Common myeloid progenitor, CD34-positive (primary cell): ENCODE results near the gene LPP.
A peak's percentile ranks its signal among the peaks of the same experiment; 100 is the strongest.

Source experiments
- CTCF ChIA-PET: fragments of 350-600 bp; sonication (Branson Sonifier 250); formaldehyde crosslinking; loops from one replicate; lab custom pipeline; 2021; ENCODE audit warnings: antibody characterized with exemption; lab: Charles Lee
- POLR2A ChIA-PET: fragments of 350-600 bp; sonication (Branson Sonifier 250); formaldehyde crosslinking; loops from one replicate; lab custom pipeline; 2021; ENCODE audit warnings: antibody characterized with exemption; lab: Charles Lee
- DNase-seq, 3 donors: peaks; one replicate each; pipeline versions ENCODE4 v3.0.0 to v3.0.0-alpha.2; 2013
- H3K27ac ChIP-seq, 2 experiments: 1 replicate in 1 of 2; 2 replicates in 1 of 2; pipeline ENCODE4 v1.7.0; 2013; ENCODE audit warnings: inconsistent platforms in 2 of 2, low read length in 2 of 2, mild to moderate bottlenecking in 2 of 2, low read depth in 1 of 2, moderate library complexity in 1 of 2; ENCODE audit not compliant: severe bottlenecking in 2 of 2, insufficient read depth in 1 of 2, poor library complexity in 1 of 2
- H3K27me3 ChIP-seq, 5 experiments: replicated peaks in 2 of 5; 1 replicate in 3 of 5; 2 replicates in 2 of 5; pipeline versions ENCODE4 v1.6.1 to v1.7.0; 2013; ENCODE audit warnings: low read length in 4 of 5, mild to moderate bottlenecking in 2 of 5, moderate library complexity in 2 of 5, inconsistent platforms in 1 of 5; ENCODE audit not compliant: insufficient read depth in 5 of 5, control insufficient read depth in 4 of 5
- H3K36me3 ChIP-seq, 4 experiments: 1 replicate in 2 of 4; 2 replicates in 2 of 4; pipeline versions ENCODE4 v1.6.1 to v1.7.0; 2013; ENCODE audit warnings: low read length in 3 of 4, control low read depth in 1 of 4, mild to moderate bottlenecking in 1 of 4; ENCODE audit not compliant: control insufficient read depth in 4 of 4, insufficient read depth in 4 of 4
- H3K4me1 ChIP-seq, 4 experiments: 1 replicate in 3 of 4; 2 replicates in 1 of 4; pipeline versions ENCODE4 v1.6.1 to v1.7.1; 2013; ENCODE audit warnings: low read length in 3 of 4, mild to moderate bottlenecking in 3 of 4, control low read depth in 1 of 4, inconsistent platforms in 1 of 4, moderate library complexity in 1 of 4; ENCODE audit not compliant: control insufficient read depth in 4 of 4, insufficient read depth in 4 of 4; ENCODE audit errors: control extremely low read depth in 1 of 4
- H3K4me3 ChIP-seq, 7 experiments: 1 replicate in 4 of 7; 2 replicates in 3 of 7; pipeline versions ENCODE4 v1.5.1 to v1.7.0; 2013; ENCODE audit warnings: mild to moderate bottlenecking in 7 of 7, low read length in 6 of 7, moderate library complexity in 6 of 7, inconsistent platforms in 2 of 7, low read depth in 2 of 7, control low read depth in 1 of 7; ENCODE audit not compliant: insufficient read depth in 4 of 7, control insufficient read depth in 1 of 7; ENCODE audit errors: extremely low read depth in 1 of 7
- H3K9me3 ChIP-seq, 5 experiments: 1 replicate in 4 of 5; 2 replicates in 1 of 5; pipeline versions ENCODE4 v1.6.1 to v1.7.1; 2013; ENCODE audit warnings: low read length in 4 of 5, mild to moderate bottlenecking in 2 of 5, inconsistent platforms in 1 of 5, low read depth in 1 of 5, moderate library complexity in 1 of 5; ENCODE audit not compliant: control insufficient read depth in 4 of 5, insufficient read depth in 2 of 5; ENCODE audit errors: control extremely low read depth in 1 of 5
- WGBS: methylation state at CpG from one replicate; pipeline ENCODE4 v1.1.5; 2013; ENCODE audit not compliant: insufficient coverage; 5-methylcytosine and 5-hydroxymethylcytosine counted together

Gene LPP

DNA sequence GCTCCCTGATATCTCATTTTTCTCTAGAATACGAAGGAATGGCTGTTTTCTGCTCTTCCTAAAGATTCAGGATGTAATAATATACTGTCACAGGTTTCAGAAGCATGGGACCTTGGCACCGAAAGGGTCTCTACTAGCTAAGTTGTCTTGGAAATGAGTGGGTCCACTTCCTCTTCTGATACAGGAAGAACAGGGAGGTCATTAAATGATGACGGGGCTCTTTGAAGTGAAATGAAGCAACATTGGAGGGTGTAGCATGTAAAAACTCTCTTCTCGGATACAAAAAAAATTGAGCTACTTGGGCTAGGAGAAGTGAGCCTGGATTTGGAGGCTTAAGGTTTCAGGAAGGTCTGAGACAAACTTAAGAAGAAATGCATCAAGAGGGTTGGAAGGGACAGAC, 668.0 kb downstream of the LPP start:
- 81% methylated on average over 4 of the region's 4 CpGs for WGBS
- Histone ChIP-seq H3K4me3 (no peak overlapping the region), H3K27me3 (no peaks in the 10 kb centered on the region), H3K36me3 (no peaks in the 10 kb centered on the region), H3K27ac (no peak overlapping the region), H3K9me3 (no peaks in the 10 kb centered on the region), H3K4me1 (peaks cover 0 to 11% (median 2%) of the 10 kb centered on the region in 4 experiments)
- ChIA-PET CTCF (no interaction called here), POLR2A (no interaction called here)
- DNase-seq = peak; percentile 4 to 62 (median 56)

DNA sequence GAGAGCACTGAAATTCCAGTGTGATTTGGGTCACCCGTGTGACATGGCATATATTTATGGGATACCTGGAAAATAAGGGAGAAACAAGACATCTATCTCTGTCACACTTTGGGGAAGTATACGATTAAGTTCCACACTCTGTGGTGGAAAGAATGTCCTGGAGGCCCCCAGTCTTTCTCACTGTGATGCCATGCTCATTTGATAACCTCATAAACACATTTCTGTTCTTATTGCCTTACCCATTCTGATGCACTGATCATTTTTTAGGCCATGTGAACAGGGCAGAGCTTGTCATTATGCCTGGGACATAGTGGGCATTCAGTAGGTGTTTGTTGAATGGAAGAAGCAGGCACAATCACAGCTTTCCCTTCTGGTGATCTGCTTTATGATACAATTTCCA, 668.5 kb downstream of the LPP start:
- CTCF ChIA-PET = no interaction called here
- POLR2A ChIA-PET = no interaction called here
- no peak for DNase-seq
- WGBS = 82% methylated on average over 2 of the region's 2 CpGs
- peaks cover 0 to 11% (median 2%) of the 10 kb centered on the region in 4 experiments for H3K4me1 ChIP-seq
- H3K27ac ChIP-seq = no peak overlapping the region
- no peak overlapping the region for H3K4me3 ChIP-seq
- H3K9me3 ChIP-seq = no peaks in the 10 kb centered on the region
- H3K36me3 ChIP-seq = no peaks in the 10 kb centered on the region
- no peaks in the 10 kb centered on the region for H3K27me3 ChIP-seq

DNA sequence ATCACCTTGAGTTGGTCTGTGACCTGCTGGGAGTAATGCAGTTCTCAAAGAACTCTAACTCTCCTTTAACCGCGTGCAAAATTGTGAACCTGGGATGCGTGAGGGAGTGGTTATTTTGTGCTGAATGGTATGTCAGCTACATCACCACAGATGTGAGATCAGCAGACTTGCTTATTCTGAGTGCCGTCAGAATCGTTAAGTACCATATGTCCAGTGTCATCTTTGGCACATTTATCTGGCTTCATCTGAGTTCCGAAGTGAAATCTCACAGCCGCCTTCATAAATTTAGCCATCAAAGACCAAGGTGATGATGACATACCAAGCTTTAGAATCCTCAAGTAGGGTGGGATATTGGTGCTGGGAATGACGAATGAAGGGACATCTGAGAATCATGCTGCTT, 670.6 kb downstream of the LPP start:
- Histone ChIP-seq H3K27me3 (no peaks in the 10 kb centered on the region), H3K4me3 (no peak overlapping the region), H3K4me1 (peaks cover 0 to 11% (median 2%) of the 10 kb centered on the region in 4 experiments), H3K9me3 (no peaks in the 10 kb centered on the region), H3K36me3 (no peaks in the 10 kb centered on the region), H3K27ac (no peak overlapping the region)
- 100% methylated on average over 2 of the region's 8 CpGs for WGBS
- DNase-seq = no peak
- CTCF ChIA-PET = interaction anchor here (1.2 kb wide), 1 partner anchor 127 kb away, joined by 4 read pairs; no protein-coding TSS in a partner anchor
- POLR2A ChIA-PET = no interaction called here

DNA sequence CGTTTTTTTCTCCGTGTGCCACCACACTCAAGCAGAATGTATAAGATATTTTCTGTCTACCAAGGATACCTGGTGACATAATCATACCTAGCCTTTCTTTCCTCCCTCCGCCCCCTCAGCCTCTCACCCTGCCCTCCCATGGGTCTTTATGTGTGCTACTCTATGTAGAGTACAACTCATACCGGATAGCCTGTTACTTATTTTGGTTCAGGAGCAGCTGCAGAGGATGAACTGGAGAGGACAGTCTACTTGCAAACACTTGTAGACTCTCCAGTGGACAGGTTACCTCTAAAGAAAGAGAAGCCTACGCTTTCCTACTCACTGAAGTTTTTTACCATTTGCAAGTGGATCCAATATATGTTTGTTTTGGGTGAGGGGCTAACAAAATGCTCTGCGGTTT, 671.9 kb downstream of the LPP start:
- WGBS = 100% methylated on average over 4 of the region's 6 CpGs
- ChIA-PET POLR2A (no interaction called here), CTCF (no interaction called here)
- H3K4me1 ChIP-seq = peaks cover 0 to 8% (median 0%) of the 10 kb centered on the region in 4 experiments
- H3K36me3 ChIP-seq = no peaks in the 10 kb centered on the region
- no peak overlapping the region for H3K4me3 ChIP-seq
- H3K27ac ChIP-seq = no peak overlapping the region
- H3K9me3 ChIP-seq = no peaks in the 10 kb centered on the region
- no peak for DNase-seq
- H3K27me3 ChIP-seq = no peaks in the 10 kb centered on the region

DNA sequence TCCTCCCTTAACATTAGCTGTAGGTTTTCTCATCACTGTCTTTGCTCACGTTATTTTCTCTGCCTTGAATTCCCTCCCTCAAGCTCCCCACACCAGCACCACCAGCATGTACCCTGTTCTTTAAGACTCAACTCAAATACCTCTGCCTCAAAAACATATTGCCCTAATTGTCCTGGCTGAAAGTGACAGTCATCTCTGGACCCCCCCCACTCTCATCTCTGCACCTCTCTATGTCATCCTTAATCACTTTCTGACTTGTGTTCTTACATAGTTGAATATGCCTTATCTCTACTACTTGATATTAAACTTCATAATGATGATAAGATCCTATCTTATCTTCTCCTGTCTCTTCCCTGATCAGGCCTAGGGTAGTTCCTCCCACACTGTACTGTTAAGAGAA, 672.6 kb downstream of the LPP start:
- ChIA-PET CTCF (no interaction called here), POLR2A (no interaction called here)
- Histone ChIP-seq H3K4me3 (no peak overlapping the region), H3K36me3 (no peaks in the 10 kb centered on the region), H3K4me1 (peaks cover 0 to 8% (median 0%) of the 10 kb centered on the region in 4 experiments), H3K27me3 (no peaks in the 10 kb centered on the region), H3K9me3 (no peaks in the 10 kb centered on the region), H3K27ac (no peak overlapping the region)
- no peak for DNase-seq
- 100% methylated on average over 1 of the region's 1 CpG for WGBS

DNA sequence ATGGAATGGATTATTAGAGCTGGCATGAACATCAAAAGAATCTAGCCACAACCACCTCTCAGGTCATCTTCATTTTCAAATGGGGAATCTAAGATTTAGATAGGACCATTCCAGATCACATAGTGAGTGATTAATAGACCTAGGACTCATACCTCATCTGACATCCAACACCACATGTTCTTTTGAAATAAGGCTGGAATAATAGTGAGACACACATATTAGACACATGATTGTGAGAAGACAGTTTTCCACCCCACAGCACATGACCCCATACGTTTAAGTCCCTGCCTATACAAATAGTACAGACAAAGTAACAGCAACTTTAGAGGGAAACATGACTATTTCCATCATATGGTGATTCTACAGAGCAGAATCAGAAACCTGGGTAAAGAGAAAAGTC, 673.1 kb downstream of the LPP start:
- H3K36me3 ChIP-seq = no peaks in the 10 kb centered on the region
- CTCF ChIA-PET = no interaction called here
- H3K4me1 ChIP-seq = peaks cover 0 to 5% (median 0%) of the 10 kb centered on the region in 4 experiments
- no peaks in the 10 kb centered on the region for H3K27me3 ChIP-seq
- no CpG with 5 or more reads among the region's 1 CpG for WGBS
- no peaks in the 10 kb centered on the region for H3K9me3 ChIP-seq
- H3K27ac ChIP-seq = no peak overlapping the region
- no peak overlapping the region for H3K4me3 ChIP-seq
- no peak for DNase-seq
- POLR2A ChIA-PET = no interaction called here

DNA sequence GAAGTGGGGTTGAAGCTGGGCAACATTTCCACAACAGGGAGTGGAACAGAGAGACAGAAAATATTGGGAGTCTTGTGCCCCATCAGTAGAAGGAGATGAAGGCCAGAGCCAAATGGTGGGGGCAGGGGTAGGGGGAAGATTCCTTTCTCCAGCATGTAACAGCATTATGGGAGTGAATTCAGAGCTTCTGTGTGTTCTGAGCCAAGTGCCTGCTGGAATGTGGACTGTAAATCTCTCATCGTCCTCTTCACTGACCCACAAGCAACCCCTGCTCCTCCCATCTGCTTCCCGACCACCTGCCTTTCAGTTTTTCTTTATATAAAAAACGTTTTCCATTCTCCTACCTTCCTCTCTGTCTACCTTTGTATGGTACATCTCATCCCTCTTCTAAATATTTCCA, 673.6 kb downstream of the LPP start:
- CTCF ChIA-PET = no interaction called here
- DNase-seq = no peak
- Histone ChIP-seq H3K4me1 (peaks cover 0 to under 1% (median 0%) of the 10 kb centered on the region in 4 experiments), H3K27ac (no peak overlapping the region), H3K9me3 (no peaks in the 10 kb centered on the region), H3K36me3 (no peaks in the 10 kb centered on the region), H3K4me3 (no peak overlapping the region), H3K27me3 (no peaks in the 10 kb centered on the region)
- POLR2A ChIA-PET = no interaction called here
- 100% methylated on average over 3 of the region's 3 CpGs for WGBS
